ENCODE data around the gene AP2S1.

Gene AP2S1

DNA sequence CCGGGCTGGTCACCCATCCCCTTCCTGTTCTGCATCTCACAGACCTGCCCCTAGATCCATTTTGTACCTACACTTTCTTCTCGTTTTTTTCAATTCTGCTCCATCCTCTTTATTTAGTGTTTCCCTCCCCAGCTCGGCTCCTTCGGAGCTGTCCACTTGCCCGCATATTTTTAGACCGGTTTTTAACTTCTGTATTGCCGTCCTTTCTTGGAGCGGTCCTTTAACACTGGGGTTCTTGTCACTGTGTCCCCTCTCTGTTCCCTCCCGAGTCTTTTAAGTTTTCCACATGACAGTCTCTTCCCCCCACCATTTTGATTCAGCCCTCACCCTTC is 11.8 kb upstream of the AP2S1 start:
- TF ChIP-seq, protein P1, sequence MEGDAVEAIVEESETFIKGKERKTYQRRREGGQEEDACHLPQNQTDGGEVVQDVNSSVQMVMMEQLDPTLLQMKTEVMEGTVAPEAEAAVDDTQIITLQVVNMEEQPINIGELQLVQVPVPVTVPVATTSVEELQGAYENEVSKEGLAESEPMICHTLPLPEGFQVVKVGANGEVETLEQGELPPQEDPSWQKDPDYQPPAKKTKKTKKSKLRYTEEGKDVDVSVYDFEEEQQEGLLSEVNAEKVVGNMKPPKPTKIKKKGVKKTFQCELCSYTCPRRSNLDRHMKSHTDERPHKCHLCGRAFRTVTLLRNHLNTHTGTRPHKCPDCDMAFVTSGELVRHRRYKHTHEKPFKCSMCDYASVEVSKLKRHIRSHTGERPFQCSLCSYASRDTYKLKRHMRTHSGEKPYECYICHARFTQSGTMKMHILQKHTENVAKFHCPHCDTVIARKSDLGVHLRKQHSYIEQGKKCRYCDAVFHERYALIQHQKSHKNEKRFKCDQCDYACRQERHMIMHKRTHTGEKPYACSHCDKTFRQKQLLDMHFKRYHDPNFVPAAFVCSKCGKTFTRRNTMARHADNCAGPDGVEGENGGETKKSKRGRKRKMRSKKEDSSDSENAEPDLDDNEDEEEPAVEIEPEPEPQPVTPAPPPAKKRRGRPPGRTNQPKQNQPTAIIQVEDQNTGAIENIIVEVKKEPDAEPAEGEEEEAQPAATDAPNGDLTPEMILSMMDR (IDR thresholded peaks at IDR 0.05; ENCODE audit: low read depth, low read length): no peak
- Histone ChIP-seq H3K36me3 (peaks cover 17% of the 10 kb centered on the region), H3K27ac (no peak overlapping the region), H3K4me3 (ENCODE audit: low read depth, low read length) (peak overlapping the region; percentile 81), H3K27me3 (ENCODE audit: insufficient read depth, low read depth, severe bottlenecking) (no peaks in the 10 kb centered on the region), H3K9me3 (ENCODE audit: severe bottlenecking) (no peaks in the 10 kb centered on the region)
- no peak for DNase-seq

DNA sequence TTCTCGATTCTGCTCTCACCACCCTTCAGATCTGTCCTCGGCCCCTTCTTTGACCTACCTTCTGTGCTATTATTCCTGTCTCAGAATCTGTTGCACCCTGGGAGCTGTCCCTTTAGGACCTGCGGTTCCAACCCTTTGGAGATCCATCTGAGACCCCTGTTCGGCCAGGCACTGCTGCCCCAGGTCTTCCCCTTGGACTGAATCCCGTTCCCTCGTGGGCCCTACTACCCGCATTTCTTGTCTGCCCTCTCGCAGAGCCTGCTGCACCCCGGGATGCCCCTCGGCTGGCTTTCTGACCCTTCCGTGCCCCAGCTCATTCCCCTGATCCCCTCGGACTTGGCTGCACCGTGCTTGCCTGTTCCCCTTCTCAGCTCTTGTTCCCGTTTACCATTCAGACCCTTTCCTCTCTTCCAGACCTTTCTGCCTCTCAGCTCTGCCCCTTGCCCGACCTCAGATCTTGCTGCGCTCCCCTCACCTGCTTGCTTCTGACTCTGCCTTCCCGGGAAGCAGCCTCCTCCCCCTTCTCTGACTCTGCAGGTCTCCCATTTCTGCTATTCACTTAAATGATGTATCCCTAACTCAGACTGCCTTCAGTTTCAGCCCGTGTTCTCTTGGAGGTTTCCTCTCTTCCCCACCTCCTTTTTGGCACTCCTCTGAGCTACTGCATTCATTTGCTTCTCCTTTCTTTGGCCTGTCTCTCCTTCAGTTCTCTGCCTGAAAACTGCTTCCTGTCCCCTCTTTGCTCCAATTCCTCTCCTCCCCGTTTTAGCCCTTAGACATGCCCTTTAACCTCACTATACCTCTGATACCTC is 11.3 kb upstream of the AP2S1 start:
- Histone ChIP-seq H3K27ac (peak overlapping the region; percentile 70), H3K4me3 (ENCODE audit: low read depth, low read length) (peak overlapping the region; percentile 81)

DNA sequence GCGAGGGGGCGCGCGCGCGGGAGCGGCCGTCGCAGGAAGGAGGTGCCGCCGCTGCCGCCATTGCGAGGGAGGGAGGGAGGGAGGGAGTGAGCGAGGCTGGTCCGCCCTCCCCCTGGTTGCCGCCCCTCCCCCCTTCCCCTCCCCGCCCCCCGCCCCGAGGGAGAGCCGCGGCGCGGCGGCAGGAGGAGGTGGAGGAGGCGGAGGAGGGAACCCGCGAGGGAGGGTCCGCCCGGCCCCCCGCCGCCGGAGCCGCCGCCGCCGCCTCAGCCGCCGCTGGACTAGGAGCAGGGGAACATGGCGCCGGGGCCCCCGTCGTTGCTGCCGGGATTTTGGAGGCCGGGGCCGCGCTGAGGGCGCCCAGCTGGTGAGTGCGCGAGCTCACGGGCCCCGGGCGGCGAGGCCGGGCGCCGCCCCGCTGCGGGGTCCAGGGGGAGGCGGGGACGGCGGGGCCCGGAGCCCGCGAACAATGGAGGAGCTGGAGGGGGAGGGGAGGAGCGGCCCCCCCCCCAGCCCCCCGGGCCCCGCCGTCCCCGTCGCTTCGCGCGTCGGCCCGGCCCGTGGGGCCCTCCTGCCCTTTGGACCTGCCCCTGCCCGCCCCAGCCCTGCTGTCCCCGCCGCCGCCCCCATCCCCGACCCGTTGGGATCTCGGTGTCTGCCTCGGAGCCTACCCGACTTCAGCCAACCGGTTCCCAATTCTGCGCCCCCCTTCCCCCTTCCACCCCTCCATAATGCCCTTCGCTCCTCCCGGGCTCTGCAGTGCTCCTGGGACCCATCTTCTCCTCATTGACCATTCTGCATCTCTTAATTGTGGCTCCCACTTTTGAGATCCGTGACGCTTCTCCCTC is 10.4 kb upstream of the AP2S1 start, which contains the start of gene ARHGAP35:
Gene ARHGAP35 (plus strand): TSS at position 152 of the 845 bp plus-strand sequence. CDS start 57,679 bp downstream, outside the sequence.
- Histone ChIP-seq H3K9me3 (ENCODE audit: severe bottlenecking) (no peaks in the 10 kb centered on the region), H3K27me3 (ENCODE audit: insufficient read depth, low read depth, severe bottlenecking) (no peaks in the 10 kb centered on the region), H3K4me3 (ENCODE audit: low read depth, low read length) (peak within 1 kb of the TSS; percentile 86), H3K36me3 (peaks cover 17% of the 10 kb centered on the region), H3K27ac (peak within 1 kb of the TSS; percentile 100)
- TF ChIP-seq, protein P1 (IDR thresholded peaks at IDR 0.05; ENCODE audit: low read depth, low read length): no peak
- no peak for DNase-seq

More for the DNA sequence above, 11.3 kb upstream of the AP2S1 start:
- Histone ChIP-seq H3K36me3 (peaks cover 17% of the 10 kb centered on the region), H3K9me3 (ENCODE audit: severe bottlenecking) (no peaks in the 10 kb centered on the region), H3K27me3 (ENCODE audit: insufficient read depth, low read depth, severe bottlenecking) (no peaks in the 10 kb centered on the region)
- no peak for DNase-seq
- TF ChIP-seq, protein P1 (IDR thresholded peaks at IDR 0.05; ENCODE audit: low read depth, low read length): no peak

DNA sequence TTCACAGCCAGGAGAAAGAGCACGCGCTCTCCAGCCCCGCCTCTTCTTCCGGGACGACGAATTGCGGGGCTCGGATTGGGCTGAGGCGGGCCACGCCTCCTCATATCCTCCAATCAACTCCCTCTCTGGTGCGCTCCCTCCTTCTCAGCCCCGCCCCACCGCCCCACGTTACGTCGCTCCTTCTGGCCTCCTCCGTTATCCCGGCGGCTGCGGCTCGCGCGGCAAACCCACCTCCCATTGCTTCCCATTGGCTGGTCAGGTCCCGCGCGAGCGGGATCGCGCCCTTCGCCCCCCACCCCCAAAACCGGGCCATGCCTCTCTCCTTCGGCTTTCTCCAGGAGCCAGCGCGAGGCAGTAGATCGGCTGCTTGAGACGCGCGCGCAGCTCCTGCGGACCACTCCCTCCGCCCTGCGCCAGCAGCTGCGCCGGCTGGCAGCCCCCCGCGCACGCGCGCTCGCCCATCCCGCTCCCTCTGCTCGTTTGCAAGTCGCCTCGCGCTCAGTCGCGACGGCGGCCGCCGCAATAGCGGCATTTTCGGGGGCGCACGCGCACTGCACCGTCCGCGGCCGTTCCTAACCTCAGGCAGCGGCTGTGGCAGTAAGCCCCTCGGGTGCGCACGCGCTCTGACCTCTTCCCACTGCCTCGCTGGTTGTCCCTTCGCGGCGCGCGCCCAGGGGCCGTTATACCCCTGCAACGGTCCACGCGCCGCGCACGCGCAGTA is 9.6 kb upstream of the AP2S1 start:
- Histone ChIP-seq H3K27ac (peak overlapping the region; percentile 100), H3K9me3 (ENCODE audit: severe bottlenecking) (no peaks in the 10 kb centered on the region), H3K36me3 (peaks cover 17% of the 10 kb centered on the region), H3K27me3 (ENCODE audit: insufficient read depth, low read depth, severe bottlenecking) (no peaks in the 10 kb centered on the region), H3K4me3 (ENCODE audit: low read depth, low read length) (peak overlapping the region; percentile 86)
- DNase-seq: peak; percentile 99
- TF ChIP-seq, protein P1 (IDR thresholded peaks at IDR 0.05; ENCODE audit: low read depth, low read length): no peak

DNA sequence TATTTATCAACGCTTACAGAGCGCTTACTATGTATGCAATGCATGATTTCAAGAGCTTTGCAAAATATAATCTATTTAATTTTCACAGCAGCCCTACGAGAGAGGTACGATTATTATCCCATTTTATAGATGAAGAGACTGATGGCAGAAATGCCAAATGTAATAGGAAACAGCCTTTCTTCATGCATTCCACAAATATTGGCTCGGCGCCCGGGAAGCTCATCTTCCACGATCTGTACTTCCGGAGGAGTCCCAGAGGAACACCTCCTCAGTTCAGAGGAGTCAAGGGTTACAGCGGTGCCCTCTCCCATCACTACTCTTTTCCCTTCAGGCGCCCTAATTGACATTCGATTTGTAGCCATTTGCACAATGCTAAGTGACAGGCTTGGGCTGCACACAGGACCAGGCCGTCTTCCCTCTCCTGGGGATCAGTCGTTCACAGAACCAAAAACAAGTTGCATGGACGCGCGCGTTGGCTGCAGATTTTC is 9.0 kb upstream of the AP2S1 start:
- TF ChIP-seq, protein P1 (IDR thresholded peaks at IDR 0.05; ENCODE audit: low read depth, low read length): no peak
- H3K27me3 ChIP-seq (ENCODE audit: insufficient read depth, low read depth, severe bottlenecking): no peaks in the 10 kb centered on the region
- H3K27ac ChIP-seq: peak overlapping the region; percentile 100
- peaks cover 15% of the 10 kb centered on the region for H3K36me3 ChIP-seq
- H3K4me3 ChIP-seq (ENCODE audit: low read depth, low read length): peak overlapping the region; percentile 86
- H3K9me3 ChIP-seq (ENCODE audit: severe bottlenecking): no peaks in the 10 kb centered on the region
- DNase-seq: no peak

All from WERI-Rb-1 (cell line).